Mesenchymal stem cell (in vitro differentiated cells and primary cell): Measurements from ENCODE around the gene ZDHHC24.
A peak's percentile ranks its signal among the peaks of the same experiment; 100 is the strongest.

Experiments used
- DNase-seq: peaks from one replicate; pipeline ENCODE4 v3.0.0-alpha.2; 2013
- H2AFZ ChIP-seq: one replicate; pipeline ENCODE4 v1.6.1; 2013; ENCODE audit warnings: low read depth, mild to moderate bottlenecking, control low read depth, inconsistent platforms, low read length, moderate library complexity
- H2AK5ac ChIP-seq: 2 replicates; pipeline ENCODE4 v1.6.1; 2013; ENCODE audit warnings: low read length, moderate library complexity, mild to moderate bottlenecking, inconsistent platforms; ENCODE audit not compliant: severe bottlenecking
- H2BK120ac ChIP-seq: one replicate; pipeline ENCODE4 v1.6.1; 2013; ENCODE audit warnings: low read depth, mild to moderate bottlenecking, inconsistent platforms, low read length, moderate library complexity
- H2BK12ac ChIP-seq, 2 experiments: one replicate each; pipeline ENCODE4 v1.6.1; 2013; ENCODE audit warnings: inconsistent platforms in 2 of 2, low read length in 2 of 2, mild to moderate bottlenecking in 2 of 2, moderate library complexity in 2 of 2, control low read depth in 1 of 2
- H2BK15ac ChIP-seq: one replicate; pipeline ENCODE4 v1.6.1; 2013; ENCODE audit warnings: mild to moderate bottlenecking, low read depth, inconsistent platforms; ENCODE audit not compliant: poor library complexity, severe bottlenecking
- H2BK5ac ChIP-seq: 2 replicates; pipeline ENCODE4 v1.6.1; 2013; ENCODE audit warnings: low read depth, mild to moderate bottlenecking, low read length, control low read depth, inconsistent platforms; ENCODE audit not compliant: poor library complexity, severe bottlenecking
- H3K14ac ChIP-seq, 2 experiments: one replicate each; pipeline ENCODE4 v1.6.1; 2013; ENCODE audit warnings: inconsistent platforms in 2 of 2, low read length in 2 of 2, control low read depth in 1 of 2, mild to moderate bottlenecking in 1 of 2, moderate library complexity in 1 of 2
- H3K18ac ChIP-seq, 2 experiments: one replicate each; pipeline ENCODE4 v1.6.1; 2013; ENCODE audit warnings: inconsistent platforms in 2 of 2, low read length in 2 of 2, control low read depth in 1 of 2, low read depth in 1 of 2, mild to moderate bottlenecking in 1 of 2
- H3K23ac ChIP-seq, 2 experiments: one replicate each; pipeline ENCODE4 v1.6.1; 2013; ENCODE audit warnings: inconsistent platforms in 2 of 2, low read length in 2 of 2, mild to moderate bottlenecking in 2 of 2, moderate library complexity in 2 of 2, control low read depth in 1 of 2
- H3K27ac ChIP-seq: 2 replicates; pipeline ENCODE4 v1.5.1; 2013; ENCODE audit warnings: mild to moderate bottlenecking, moderate library complexity, low read length, control low read depth, inconsistent platforms; ENCODE audit not compliant: poor library complexity, severe bottlenecking
- H3K27me3 ChIP-seq, 2 experiments: 2 replicates each; pipeline versions ENCODE4 v1.6.1 to v1.7.0; 2013; ENCODE audit warnings: low read length in 2 of 2, mild to moderate bottlenecking in 2 of 2, moderate library complexity in 2 of 2, control low read depth in 1 of 2, inconsistent platforms in 1 of 2; ENCODE audit not compliant: control insufficient read depth in 1 of 2, insufficient read depth in 1 of 2
- H3K36me3 ChIP-seq, 2 experiments: 2 replicates each; pipeline versions ENCODE4 v1.6.1 to v1.7.0; 2013; ENCODE audit warnings: low read length in 2 of 2, control low read depth in 1 of 2, inconsistent platforms in 1 of 2, low read depth in 1 of 2, mild to moderate bottlenecking in 1 of 2; ENCODE audit not compliant: insufficient read depth in 2 of 2, control insufficient read depth in 1 of 2
- H3K4ac ChIP-seq, 2 experiments: one replicate each; pipeline ENCODE4 v1.6.1; 2013; ENCODE audit warnings: inconsistent platforms in 2 of 2, low read length in 2 of 2, mild to moderate bottlenecking in 2 of 2, moderate library complexity in 2 of 2, control low read depth in 1 of 2, low read depth in 1 of 2
- H3K4me1 ChIP-seq: 2 replicates; pipeline ENCODE4 v1.6.1; 2013; ENCODE audit warnings: low read depth, low read length, control low read depth; ENCODE audit not compliant: control insufficient read depth, insufficient read depth
- H3K4me2 ChIP-seq: 2 replicates; pipeline ENCODE4 v1.6.1; 2013; ENCODE audit warnings: low read length, mild to moderate bottlenecking, inconsistent platforms; ENCODE audit not compliant: poor library complexity, severe bottlenecking
- H3K4me3 ChIP-seq, 2 experiments: 2 replicates each; pipeline versions ENCODE4 v1.5.1 to v1.7.0; 2013; ENCODE audit warnings: low read length in 2 of 2, mild to moderate bottlenecking in 2 of 2, control low read depth in 1 of 2, low read depth in 1 of 2; ENCODE audit not compliant: insufficient read depth in 1 of 2
- H3K79me1 ChIP-seq: replicated peaks from 2 replicates; pipeline ENCODE4 v1.6.1; 2013; ENCODE audit warnings: mild to moderate bottlenecking, control low read depth, low read length, inconsistent platforms; ENCODE audit not compliant: poor library complexity, severe bottlenecking
- H3K9ac ChIP-seq: 2 replicates; pipeline ENCODE4 v1.7.0; 2013; ENCODE audit warnings: mild to moderate bottlenecking, low read length, moderate library complexity
- H3K9me3 ChIP-seq: 2 replicates; pipeline ENCODE4 v1.7.0; 2013; ENCODE audit warnings: mild to moderate bottlenecking, low read length; ENCODE audit not compliant: control insufficient read depth
- H4K8ac ChIP-seq: one replicate; pipeline ENCODE4 v1.6.1; 2013; ENCODE audit warnings: inconsistent platforms, mild to moderate bottlenecking, low read length, moderate library complexity
- H4K91ac ChIP-seq: one replicate; pipeline ENCODE4 v1.6.1; 2013; ENCODE audit warnings: mild to moderate bottlenecking, low read length, inconsistent platforms
- WGBS: methylation state at CpG from one replicate; pipeline ENCODE4 v1.1.7; 2013; ENCODE audit warnings: mixed read lengths; 5-methylcytosine and 5-hydroxymethylcytosine counted together

Gene ZDHHC24

GRCh38 chr11:66531841-66532240 lies 14.0 kb downstream of the ZDHHC24 start:
- no peak overlapping the region for H2BK5ac ChIP-seq
- 95% methylated on average over 11 of the region's 11 CpGs for WGBS
- peaks cover 34 to 42% of the 10 kb centered on the region in 2 experiments for H3K36me3 ChIP-seq
- no peaks in the 10 kb centered on the region for H3K4me1 ChIP-seq
- no peak overlapping the region for H2BK15ac ChIP-seq
- no peak overlapping the region for H2AFZ ChIP-seq
- H3K27ac ChIP-seq: no peak overlapping the region
- H4K8ac ChIP-seq: no peak overlapping the region
- no peak overlapping the region for H2AK5ac ChIP-seq
- H3K27me3 ChIP-seq: no peaks in the 10 kb centered on the region
- no peak overlapping the region for H3K4me3 ChIP-seq
- no peaks in the 10 kb centered on the region for H3K79me1 ChIP-seq
- H3K23ac ChIP-seq: no peak overlapping the region
- no peak overlapping the region for H2BK120ac ChIP-seq
- H3K4ac ChIP-seq: no peak overlapping the region
- peak overlapping the region; percentile 18 for H4K91ac ChIP-seq
- H3K9ac ChIP-seq: no peak overlapping the region
- H3K4me2 ChIP-seq: no peak overlapping the region
- DNase-seq: no peak
- H2BK12ac ChIP-seq: no peak overlapping the region
- H3K18ac ChIP-seq: no peak overlapping the region
- no peak overlapping the region for H3K14ac ChIP-seq
- no peaks in the 10 kb centered on the region for H3K9me3 ChIP-seq

- H3K14ac ChIP-seq: no peak overlapping the region
- H3K23ac ChIP-seq: no peak overlapping the region
- H3K18ac ChIP-seq: no peak overlapping the region
- H2BK120ac ChIP-seq: no peak overlapping the region
- H3K4me3 ChIP-seq: no peak overlapping the region
- no peak overlapping the region for H3K4ac ChIP-seq
- H3K79me1 ChIP-seq: no peaks in the 10 kb centered on the region
- no peak overlapping the region for H2BK5ac ChIP-seq
- no peak overlapping the region for H2BK12ac ChIP-seq
- no peak overlapping the region for H2AK5ac ChIP-seq
- H3K9me3 ChIP-seq: no peaks in the 10 kb centered on the region
- no peak overlapping the region for H3K4me2 ChIP-seq
- no peak overlapping the region for H3K27ac ChIP-seq
- no peak for DNase-seq
- peaks cover 35 to 44% of the 10 kb centered on the region in 2 experiments for H3K36me3 ChIP-seq
- no peak overlapping the region for H3K9ac ChIP-seq
- H2BK15ac ChIP-seq: no peak overlapping the region
- 85% methylated on average over 10 of the region's 10 CpGs for WGBS
- H3K27me3 ChIP-seq: no peaks in the 10 kb centered on the region
- H4K91ac ChIP-seq: no peak overlapping the region
- no peak overlapping the region for H2AFZ ChIP-seq
- H3K4me1 ChIP-seq: no peaks in the 10 kb centered on the region
- H4K8ac ChIP-seq: no peak overlapping the region
Observed at GRCh38 chr11:66530927-66531709, 14.7 kb downstream of the ZDHHC24 start.

GRCh38 chr11:66529655-66530054 lies 16.2 kb downstream of the ZDHHC24 start:
- Histone ChIP-seq H3K4me1 (no peaks in the 10 kb centered on the region), H3K9ac (no peak overlapping the region)
- no peak for DNase-seq

GRCh38 chr11:66529069-66529468 lies 16.8 kb downstream of the ZDHHC24 start:
- Histone ChIP-seq H3K27me3 (no peaks in the 10 kb centered on the region), H2BK5ac (no peak overlapping the region), H3K4me2 (no peak overlapping the region), H3K9ac (no peak overlapping the region), H2BK120ac (no peak overlapping the region), H3K4me3 (no peak overlapping the region), H2BK12ac (no peak overlapping the region), H3K79me1 (no peaks in the 10 kb centered on the region), H2BK15ac (no peak overlapping the region), H4K91ac (no peak overlapping the region), H3K36me3 (peaks cover 38 to 41% of the 10 kb centered on the region in 2 experiments), H3K18ac (no peak overlapping the region), H3K4me1 (no peaks in the 10 kb centered on the region), H2AFZ (no peak overlapping the region), H3K4ac (no peak overlapping the region), H2AK5ac (no peak overlapping the region), H3K27ac (no peak overlapping the region), H4K8ac (no peak overlapping the region), H3K23ac (no peak overlapping the region), H3K9me3 (no peaks in the 10 kb centered on the region), H3K14ac (no peak overlapping the region)
- no peak for DNase-seq
- WGBS: 84% methylated on average over 10 of the region's 10 CpGs

More at GRCh38 chr11:66529655-66530054, 16.2 kb downstream of the ZDHHC24 start:
- no peak overlapping the region for H2BK5ac ChIP-seq
- H3K36me3 ChIP-seq: peaks cover 35 to 37% of the 10 kb centered on the region in 2 experiments
- H3K4ac ChIP-seq: no peak overlapping the region
- H3K9me3 ChIP-seq: no peaks in the 10 kb centered on the region
- H3K27ac ChIP-seq: no peak overlapping the region
- H4K8ac ChIP-seq: no peak overlapping the region
- H3K14ac ChIP-seq: no peak overlapping the region
- H2BK15ac ChIP-seq: no peak overlapping the region
- no peaks in the 10 kb centered on the region for H3K27me3 ChIP-seq
- no peak overlapping the region for H3K23ac ChIP-seq
- no peak overlapping the region for H3K4me2 ChIP-seq
- 97% methylated on average over 13 of the region's 13 CpGs for WGBS
- no peak overlapping the region for H2BK12ac ChIP-seq
- no peak overlapping the region for H2BK120ac ChIP-seq
- H3K79me1 ChIP-seq: no peaks in the 10 kb centered on the region
- H2AK5ac ChIP-seq: no peak overlapping the region
- no peak overlapping the region for H2AFZ ChIP-seq
- no peak overlapping the region for H3K4me3 ChIP-seq
- H3K18ac ChIP-seq: no peak overlapping the region
- no peak overlapping the region for H4K91ac ChIP-seq
